HG03378 (cell line): Measurements from ENCODE around the gene RTN4IP1.
"Not testable (repeated sequence)": the region's sequence is repeated elsewhere in the genome, so short reads cannot be mapped to it uniquely, and the experiment has no call there.

Source experiments
- ATAC-seq: cut with Tn5 transposase; IDR thresholded peaks from one replicate; pipeline ENCODE4 v1.9.1; 2021; ENCODE audit warnings: mild to moderate bottlenecking, moderate library complexity; ENCODE audit not compliant: unreplicated experiment

Gene RTN4IP1

GRCh38 chr6:106548926-106549455 lies 80.3 kb downstream of the RTN4IP1 start:
- ATAC-seq: not testable (repeated sequence)

- no peak for ATAC-seq
These were observed 81.5 kb downstream of the RTN4IP1 start for GRCh38 chr6:106547601-106548453.

GRCh38 chr6:106546691-106547414 lies 82.4 kb downstream of the RTN4IP1 start:
- ATAC-seq: no peak

DNA sequence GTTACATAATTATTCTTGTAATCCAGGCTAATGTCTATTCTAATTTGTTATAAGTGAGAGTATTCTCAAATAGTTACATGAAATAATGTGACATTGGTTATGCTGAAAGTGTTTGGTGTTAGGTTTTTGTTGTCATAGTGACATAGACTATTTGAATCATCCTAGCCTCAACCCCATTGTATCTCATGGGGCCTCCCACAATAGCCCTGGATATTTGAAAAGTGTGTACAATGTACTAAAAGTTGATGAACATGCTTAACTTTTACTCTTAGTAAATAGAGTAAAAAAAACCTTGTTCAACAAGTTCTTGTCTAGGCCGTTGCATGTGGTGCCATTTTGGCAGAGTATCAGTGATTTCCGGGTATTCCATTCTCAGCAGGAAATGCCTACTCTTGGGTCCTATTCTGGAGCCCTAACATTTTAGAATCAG lies 83.0 kb downstream of the RTN4IP1 start:
- no peak for ATAC-seq

GRCh38 chr6:106540907-106541306 lies 88.4 kb downstream of the RTN4IP1 start:
- ATAC-seq: no peak

DNA sequence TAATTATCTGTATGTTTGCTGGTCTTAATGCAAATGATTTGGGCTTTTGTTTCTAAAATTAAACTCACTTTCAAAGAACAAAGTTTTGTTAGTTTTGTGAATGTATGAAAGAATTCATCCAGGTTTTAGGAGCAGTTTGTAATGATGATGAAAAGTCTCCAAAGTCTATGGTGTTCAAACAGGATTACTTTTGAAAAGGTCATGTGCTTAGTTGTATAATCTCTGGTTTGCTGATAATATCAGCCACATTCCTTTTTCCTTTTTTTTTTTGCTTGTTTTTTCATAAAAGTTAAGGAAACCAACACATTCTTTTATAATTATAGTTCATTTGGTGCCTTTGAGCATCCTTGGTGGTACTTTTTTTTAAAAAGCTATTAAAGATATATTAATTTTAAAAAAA lies 88.9 kb downstream of the RTN4IP1 start:
- no peak for ATAC-seq

- ATAC-seq: no peak
These were observed 89.4 kb downstream of the RTN4IP1 start for GRCh38 chr6:106539936-106540335.

DNA sequence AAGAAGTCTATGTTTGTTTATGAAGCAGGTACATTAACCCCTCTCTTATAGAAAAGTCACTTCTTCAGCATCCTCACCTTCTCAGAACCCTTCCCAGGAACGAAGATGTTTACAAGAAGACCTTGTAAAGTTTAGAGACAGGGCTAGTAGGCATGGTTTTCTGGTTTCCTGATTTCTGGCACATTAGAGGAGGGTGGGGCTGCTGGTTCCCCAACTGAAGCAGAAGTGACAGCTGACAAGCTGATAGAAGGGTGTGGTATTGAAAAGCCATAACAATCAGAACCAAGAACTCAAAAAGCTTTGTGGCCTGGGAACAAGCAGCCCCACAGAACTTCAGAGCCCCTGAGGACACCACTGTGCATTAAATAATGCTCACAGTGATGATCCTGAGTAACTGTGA lies 91.2 kb downstream of the RTN4IP1 start:
- no peak for ATAC-seq

GRCh38 chr6:106537662-106538061 lies 91.6 kb downstream of the RTN4IP1 start:
- ATAC-seq: no peak

DNA sequence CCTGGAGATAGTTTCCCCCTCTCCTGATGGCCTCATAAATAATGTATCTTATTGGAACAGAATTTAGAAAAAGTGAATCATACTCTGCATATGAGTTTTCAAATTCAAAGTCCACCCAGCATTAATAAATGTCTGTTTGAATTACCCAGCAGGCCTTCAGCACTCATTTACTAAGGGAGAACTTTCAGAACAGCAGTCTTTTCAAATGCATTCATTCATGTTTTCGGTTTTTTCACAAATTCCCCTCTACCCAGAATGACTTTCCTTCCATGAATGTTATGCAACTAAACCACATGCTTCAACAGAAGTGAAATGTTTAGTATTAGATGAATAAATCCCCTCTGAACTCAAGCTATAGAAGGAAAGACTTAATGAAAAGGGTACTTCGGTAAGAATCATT lies 92.4 kb downstream of the RTN4IP1 start:
- no peak for ATAC-seq

- ATAC-seq: no peak
These were observed 92.9 kb downstream of the RTN4IP1 start for GRCh38 chr6:106536357-106536756.

- ATAC-seq: no peak
These were observed 94.3 kb downstream of the RTN4IP1 start for GRCh38 chr6:106535012-106535411.

DNA sequence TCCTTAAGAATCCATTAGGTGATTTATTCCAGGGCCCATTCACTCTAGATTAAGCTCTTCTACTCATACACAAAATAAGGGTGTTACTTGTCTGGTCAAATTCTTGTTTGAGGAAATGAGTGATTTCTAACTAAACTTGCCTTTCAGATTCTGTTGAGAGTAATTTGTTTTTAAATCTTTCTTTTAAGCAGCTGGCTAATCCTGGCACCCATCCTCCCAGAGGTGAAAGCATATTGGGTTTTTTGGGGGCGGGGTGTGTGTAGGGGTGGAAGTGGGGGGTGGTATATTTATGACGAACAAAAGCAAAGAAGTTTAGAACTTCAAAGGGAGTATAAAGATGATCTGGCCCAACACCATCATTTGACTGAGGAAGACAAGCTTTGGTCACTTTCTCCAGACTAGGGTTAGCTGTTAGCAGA lies 94.7 kb downstream of the RTN4IP1 start:
- ATAC-seq: no peak

- no peak for ATAC-seq
These were observed 95.3 kb downstream of the RTN4IP1 start for GRCh38 chr6:106534004-106534403.

GRCh38 chr6:106533054-106533453 lies 96.2 kb downstream of the RTN4IP1 start:
- ATAC-seq: no peak

GRCh38 chr6:106530502-106530901 lies 98.8 kb downstream of the RTN4IP1 start:
- no peak for ATAC-seq

DNA sequence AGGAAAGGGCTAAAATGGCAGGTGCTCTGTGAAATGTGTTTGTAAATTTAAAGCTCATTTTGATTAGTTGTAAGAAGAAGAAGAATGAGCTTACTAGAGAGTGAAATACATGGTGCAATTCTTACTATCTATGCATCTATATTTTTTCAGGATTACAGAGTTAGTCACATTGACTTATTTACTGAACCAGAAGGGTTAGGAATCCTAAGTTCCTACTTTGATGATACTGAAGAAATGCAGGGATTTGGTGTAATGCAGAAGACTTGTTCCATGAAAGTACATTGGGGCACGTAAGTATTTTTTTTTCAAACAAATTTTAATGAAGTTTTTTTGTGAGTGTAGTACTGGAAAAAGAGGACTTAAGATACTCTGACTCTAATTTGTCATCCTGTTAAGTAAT lies 99.3 kb downstream of the RTN4IP1 start:
- no peak for ATAC-seq

DNA sequence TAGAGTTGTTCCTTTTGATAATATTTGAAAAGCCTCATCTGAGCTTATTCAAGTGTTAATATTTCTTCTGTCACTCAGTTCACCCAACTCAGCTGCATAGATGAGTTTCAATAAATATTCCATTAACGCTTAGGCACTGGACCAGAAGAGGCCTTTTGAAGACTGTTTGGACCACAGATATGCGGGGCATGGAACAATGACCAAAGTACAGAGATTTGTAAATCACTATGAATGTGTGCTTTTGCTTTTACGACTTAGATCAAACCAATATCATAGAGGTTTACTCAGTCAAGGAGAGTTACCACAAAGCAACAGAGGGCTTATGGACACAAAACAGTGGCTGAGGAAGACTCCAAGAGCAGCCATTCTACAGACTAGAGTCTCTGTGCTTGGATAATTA lies 99.9 kb downstream of the RTN4IP1 start:
- no peak for ATAC-seq

DNA sequence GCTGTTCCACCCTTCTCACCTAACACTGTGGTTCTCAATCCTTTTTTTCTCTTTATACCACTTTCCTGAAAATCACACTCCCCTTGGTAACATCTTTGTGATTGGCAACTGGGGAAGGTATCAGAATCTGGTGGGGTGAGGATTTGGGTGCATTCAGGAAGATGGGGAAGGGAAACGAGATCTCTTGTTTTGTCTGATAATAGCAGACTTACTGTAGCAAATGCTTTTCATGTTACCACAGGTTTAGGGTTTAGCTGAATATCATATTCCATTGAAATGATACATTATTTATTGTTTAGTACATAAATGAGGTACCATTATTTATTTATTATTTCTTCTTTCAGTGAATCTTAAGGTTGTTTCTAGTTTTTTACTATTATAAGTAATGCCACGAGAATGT lies 100.8 kb downstream of the RTN4IP1 start:
- no peak for ATAC-seq

DNA sequence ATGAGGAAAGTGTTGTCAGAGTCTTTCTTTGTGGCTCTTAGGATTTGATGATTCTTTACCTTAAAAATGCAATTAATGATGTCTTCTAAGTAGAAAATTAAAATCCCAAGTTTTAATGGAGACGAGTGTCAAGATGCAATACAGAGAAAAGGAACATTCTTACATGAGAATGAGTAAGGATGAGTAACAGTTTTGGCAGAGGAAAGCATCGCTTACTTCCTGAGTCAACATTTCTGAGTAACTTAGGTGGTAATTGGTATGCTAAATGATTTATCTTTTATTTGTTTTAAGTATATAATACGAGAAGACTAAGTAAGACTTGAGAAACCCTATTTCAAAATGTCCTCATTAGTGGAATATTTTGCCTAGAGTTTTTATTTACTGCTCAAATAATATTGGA lies 101.3 kb downstream of the RTN4IP1 start:
- ATAC-seq: no peak

DNA sequence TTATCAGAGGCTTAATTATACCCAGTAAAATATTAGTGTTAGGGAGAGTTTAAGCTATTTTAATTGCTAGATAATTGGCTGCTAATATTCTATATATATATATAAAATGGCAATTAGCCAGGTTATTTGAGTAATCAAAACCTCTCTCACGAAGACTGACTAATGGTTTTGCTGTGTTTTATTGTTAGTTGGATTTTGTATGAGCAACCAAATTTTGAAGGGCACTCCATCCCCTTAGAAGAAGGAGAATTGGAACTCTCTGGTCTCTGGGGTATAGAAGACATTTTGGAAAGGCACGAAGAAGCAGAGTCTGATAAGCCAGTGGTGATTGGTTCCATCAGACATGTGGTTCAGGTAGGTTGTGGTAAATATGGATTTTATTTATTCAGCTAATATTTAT lies 102.2 kb downstream of the RTN4IP1 start:
- ATAC-seq: no peak

- no peak for ATAC-seq
These were observed 103.4 kb downstream of the RTN4IP1 start for GRCh38 chr6:106525882-106526275.
